LNCaP clone FGC (cell line): ENCODE results near the gene ACBD3.

Source experiments
- DNase-seq: peaks from one replicate; pipeline ENCODE4 v3.0.0-alpha.2; 2011; ENCODE audit warnings: low read depth
- H3K4me3 ChIP-seq: 2 replicates; pipeline ENCODE4 v1.5.1; 2011; ENCODE audit warnings: mild to moderate bottlenecking, low read depth, low read length, control low read depth
- TF ChIP-seq, protein P1 (sequence below): IDR thresholded peaks from 2 replicates; pipeline ENCODE4 v1.5.1; 2012; ENCODE audit warnings: mild to moderate bottlenecking; ENCODE audit not compliant: control insufficient read depth, insufficient read depth; ENCODE audit errors: extremely low read depth

ACBD3 gene

DNA sequence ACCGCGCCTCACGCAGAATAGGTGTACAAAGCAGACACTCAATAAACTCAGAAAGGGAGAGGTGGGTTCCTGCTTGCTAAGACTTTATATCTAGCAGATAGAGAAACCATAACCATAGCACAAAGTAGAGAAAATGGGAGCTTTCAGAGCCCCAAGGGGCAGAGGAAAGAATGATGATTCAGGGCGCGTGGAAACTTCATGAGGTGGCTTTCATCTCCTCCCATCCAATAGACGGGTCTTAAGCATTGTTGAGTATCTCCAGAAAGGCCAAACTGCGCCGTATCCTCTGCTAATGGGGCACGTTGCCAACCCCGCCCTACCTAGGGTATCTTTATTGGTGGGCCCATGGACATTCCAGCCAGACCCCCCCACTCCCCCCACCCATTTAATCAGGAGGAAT is 36.1 kb upstream of the ACBD3 start:
- TF ChIP-seq, protein P1, sequence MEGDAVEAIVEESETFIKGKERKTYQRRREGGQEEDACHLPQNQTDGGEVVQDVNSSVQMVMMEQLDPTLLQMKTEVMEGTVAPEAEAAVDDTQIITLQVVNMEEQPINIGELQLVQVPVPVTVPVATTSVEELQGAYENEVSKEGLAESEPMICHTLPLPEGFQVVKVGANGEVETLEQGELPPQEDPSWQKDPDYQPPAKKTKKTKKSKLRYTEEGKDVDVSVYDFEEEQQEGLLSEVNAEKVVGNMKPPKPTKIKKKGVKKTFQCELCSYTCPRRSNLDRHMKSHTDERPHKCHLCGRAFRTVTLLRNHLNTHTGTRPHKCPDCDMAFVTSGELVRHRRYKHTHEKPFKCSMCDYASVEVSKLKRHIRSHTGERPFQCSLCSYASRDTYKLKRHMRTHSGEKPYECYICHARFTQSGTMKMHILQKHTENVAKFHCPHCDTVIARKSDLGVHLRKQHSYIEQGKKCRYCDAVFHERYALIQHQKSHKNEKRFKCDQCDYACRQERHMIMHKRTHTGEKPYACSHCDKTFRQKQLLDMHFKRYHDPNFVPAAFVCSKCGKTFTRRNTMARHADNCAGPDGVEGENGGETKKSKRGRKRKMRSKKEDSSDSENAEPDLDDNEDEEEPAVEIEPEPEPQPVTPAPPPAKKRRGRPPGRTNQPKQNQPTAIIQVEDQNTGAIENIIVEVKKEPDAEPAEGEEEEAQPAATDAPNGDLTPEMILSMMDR = no peak
- DNase-seq = no peak
- no peak overlapping the region for H3K4me3 ChIP-seq

GRCh38 chr1:226220473-226221189 is 34.1 kb upstream of the ACBD3 start:
- TF ChIP-seq, protein P1 = 0 out of 2 replicates have a peak, but pooled peaks have one; percentile 4
- no peak overlapping the region for H3K4me3 ChIP-seq
- no peak for DNase-seq

GRCh38 chr1:226217273-226217672 is 30.7 kb upstream of the ACBD3 start:
- no peak for DNase-seq
- TF ChIP-seq, protein P1 = no peak
- H3K4me3 ChIP-seq = no peak overlapping the region

- TF ChIP-seq, protein P1 = no peak
- H3K4me3 ChIP-seq = no peak overlapping the region
- DNase-seq = no peak
These were observed 29.5 kb upstream of the ACBD3 start for GRCh38 chr1:226216056-226216455.

GRCh38 chr1:226215239-226215638 is 28.7 kb upstream of the ACBD3 start:
- TF ChIP-seq, protein P1 = no peak
- no peak for DNase-seq
- H3K4me3 ChIP-seq = no peak overlapping the region

DNA sequence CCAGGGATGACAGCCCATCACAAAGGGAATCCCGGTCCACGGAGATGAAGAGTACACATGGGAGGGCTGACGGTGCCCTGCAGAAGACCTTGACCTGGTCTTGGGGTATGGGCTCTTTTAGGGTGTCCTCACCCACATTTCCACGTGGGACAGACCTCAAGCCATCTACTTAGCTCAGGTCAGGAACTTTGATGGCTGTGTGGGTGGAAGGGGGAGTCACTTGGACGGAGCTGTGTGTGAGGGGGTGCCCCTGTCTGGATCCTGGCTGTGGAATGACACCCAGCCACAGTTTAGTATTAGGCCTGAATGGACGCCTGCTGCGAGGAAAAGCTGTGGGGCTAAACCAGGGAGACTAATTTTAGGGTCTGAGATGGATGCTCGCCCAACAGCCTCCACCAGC is 26.0 kb upstream of the ACBD3 start:
- TF ChIP-seq, protein P1 = no peak
- no peak for DNase-seq
- no peak overlapping the region for H3K4me3 ChIP-seq

GRCh38 chr1:226211181-226211821 is 24.8 kb upstream of the ACBD3 start:
- TF ChIP-seq, protein P1 = no peak
- no peak overlapping the region for H3K4me3 ChIP-seq
- no peak for DNase-seq
